ENCODE results near the gene KRT76.

Gene KRT76

GRCh38 chr12:52721838-52722470 lies 55.2 kb downstream of the KRT76 start:
- peak; percentile 14 for DNase-seq (ENCODE audit: low read depth)
- TF ChIP-seq MYC (IDR thresholded peaks at IDR 0.05; ENCODE audit: low read depth, low read length) (no peak), CTCF (IDR thresholded peaks at IDR 0.05; ENCODE audit: low read depth, low read length) (no peak), MAX (IDR thresholded peaks at IDR 0.05; ENCODE audit: low read depth, low read length) (no peak), POLR2A (IDR thresholded peaks at IDR 0.05; ENCODE audit: extremely low read depth, insufficient read length) (no peak)
- no peak overlapping the region for H3K4me3 ChIP-seq (ENCODE audit: low read depth, low read length)

GRCh38 chr12:52720365-52720886 lies 56.7 kb downstream of the KRT76 start:
- no peak for TF ChIP-seq MYC (IDR thresholded peaks at IDR 0.05; ENCODE audit: low read depth, low read length)
- no peak for TF ChIP-seq POLR2A (IDR thresholded peaks at IDR 0.05; ENCODE audit: extremely low read depth, insufficient read length)
- TF ChIP-seq CTCF (IDR thresholded peaks at IDR 0.05; ENCODE audit: low read depth, low read length): no peak
- no peak for TF ChIP-seq MAX (IDR thresholded peaks at IDR 0.05; ENCODE audit: low read depth, low read length)
- H3K4me3 ChIP-seq (ENCODE audit: low read depth, low read length): no peak overlapping the region
- DNase-seq (ENCODE audit: low read depth): no peak

Data from NB4 (cell line).